Choroid plexus epithelial cell (primary cell): ENCODE data around the gene TTLL8.

Experiments
- DNase-seq: peaks from one replicate; pipeline ENCODE4 v3.0.0-alpha.2; 2010; ENCODE audit warnings: low read depth
- H3K4me3 ChIP-seq: 2 replicates; pipeline ENCODE4 v1.5.1; 2011; ENCODE audit warnings: low read depth, mild to moderate bottlenecking, control low read depth, low read length, moderate library complexity
- TF ChIP-seq, protein P1 (sequence below): conservative IDR thresholded peaks from 2 replicates; pipeline ENCODE4 v1.5.1; 2011; ENCODE audit warnings: low read depth, mild to moderate bottlenecking, control low read depth, inconsistent platforms, low read length, moderate library complexity

The TTLL8 gene

DNA sequence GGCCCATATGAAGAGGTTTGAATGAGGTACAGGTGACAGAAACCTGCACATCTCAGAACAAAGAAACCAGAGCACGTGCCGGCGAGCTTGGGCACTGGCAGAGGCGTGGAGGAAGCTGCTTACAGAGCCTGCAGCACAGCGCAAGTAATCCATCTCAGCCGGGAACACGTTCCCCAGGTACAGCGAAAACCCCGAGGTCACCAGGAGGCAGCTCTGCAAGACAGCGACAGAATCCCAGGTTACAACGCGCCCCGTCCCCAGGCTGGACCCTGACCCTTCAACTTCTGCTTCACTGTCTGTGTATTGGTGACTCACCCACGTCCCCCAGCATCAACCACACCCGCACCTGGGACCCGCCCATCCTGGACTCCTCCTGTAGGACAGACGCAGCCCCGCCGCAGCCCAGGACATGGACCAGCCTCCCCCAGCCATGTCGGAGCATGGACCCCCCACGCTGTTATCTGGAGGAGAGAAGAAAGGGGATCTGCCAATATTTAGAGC lies 24.9 kb upstream of the TTLL8 start:
- no peak for DNase-seq
- TF ChIP-seq, protein P1, sequence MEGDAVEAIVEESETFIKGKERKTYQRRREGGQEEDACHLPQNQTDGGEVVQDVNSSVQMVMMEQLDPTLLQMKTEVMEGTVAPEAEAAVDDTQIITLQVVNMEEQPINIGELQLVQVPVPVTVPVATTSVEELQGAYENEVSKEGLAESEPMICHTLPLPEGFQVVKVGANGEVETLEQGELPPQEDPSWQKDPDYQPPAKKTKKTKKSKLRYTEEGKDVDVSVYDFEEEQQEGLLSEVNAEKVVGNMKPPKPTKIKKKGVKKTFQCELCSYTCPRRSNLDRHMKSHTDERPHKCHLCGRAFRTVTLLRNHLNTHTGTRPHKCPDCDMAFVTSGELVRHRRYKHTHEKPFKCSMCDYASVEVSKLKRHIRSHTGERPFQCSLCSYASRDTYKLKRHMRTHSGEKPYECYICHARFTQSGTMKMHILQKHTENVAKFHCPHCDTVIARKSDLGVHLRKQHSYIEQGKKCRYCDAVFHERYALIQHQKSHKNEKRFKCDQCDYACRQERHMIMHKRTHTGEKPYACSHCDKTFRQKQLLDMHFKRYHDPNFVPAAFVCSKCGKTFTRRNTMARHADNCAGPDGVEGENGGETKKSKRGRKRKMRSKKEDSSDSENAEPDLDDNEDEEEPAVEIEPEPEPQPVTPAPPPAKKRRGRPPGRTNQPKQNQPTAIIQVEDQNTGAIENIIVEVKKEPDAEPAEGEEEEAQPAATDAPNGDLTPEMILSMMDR: no peak
- H3K4me3 ChIP-seq: no peak overlapping the region

GRCh38 chr22:50082197-50082715 lies 24.2 kb upstream of the TTLL8 start:
- no peak overlapping the region for H3K4me3 ChIP-seq
- no peak for DNase-seq
- TF ChIP-seq, protein P1: no peak

DNA sequence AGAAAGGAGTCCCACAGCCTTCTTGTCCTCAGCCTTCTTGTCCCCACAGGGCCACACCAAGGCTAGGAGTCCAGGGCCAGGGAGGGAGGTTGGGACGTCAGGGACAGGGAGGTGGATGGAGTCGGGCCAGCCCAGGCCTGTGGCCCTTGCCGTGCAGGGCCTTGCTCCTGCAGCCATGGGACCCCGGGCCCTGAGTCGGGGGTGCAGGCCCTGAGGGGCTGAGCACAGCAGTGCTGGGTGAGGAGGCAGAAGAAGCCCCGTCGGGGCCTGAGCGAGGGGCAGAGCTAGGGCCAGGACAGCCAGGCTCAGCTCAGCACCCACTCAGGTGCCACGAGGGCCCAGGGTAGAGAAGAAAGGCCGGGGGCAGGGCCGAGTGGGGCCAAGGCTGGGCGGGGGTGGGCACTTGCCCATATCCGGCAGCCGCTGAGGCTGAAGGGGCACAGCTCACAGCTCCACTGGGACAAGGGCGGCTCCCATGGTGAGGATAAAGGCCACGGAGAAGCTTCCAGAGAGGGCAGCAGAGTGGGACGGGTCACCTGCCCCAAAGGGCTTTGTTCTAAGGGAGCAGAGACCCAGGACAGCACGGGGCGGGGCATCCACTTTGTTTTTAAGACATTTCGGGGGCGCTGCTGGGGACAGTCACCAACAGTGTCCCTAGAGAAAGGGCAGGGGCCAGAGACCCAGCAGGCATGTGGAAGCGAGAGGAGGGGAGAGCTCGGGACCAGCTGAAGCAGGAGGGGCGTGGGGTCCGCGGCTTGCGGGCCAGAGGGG lies 23.5 kb upstream of the TTLL8 start:
- DNase-seq: no peak
- TF ChIP-seq, protein P1: no peak
- H3K4me3 ChIP-seq: no peak overlapping the region

- DNase-seq: no peak
- TF ChIP-seq, protein P1: no peak
- H3K4me3 ChIP-seq: no peak overlapping the region
Observed at GRCh38 chr22:50080077-50080465, 22.0 kb upstream of the TTLL8 start.

- TF ChIP-seq, protein P1: no peak
- DNase-seq: no peak
Observed at GRCh38 chr22:50078761-50079160, 20.7 kb upstream of the TTLL8 start.

GRCh38 chr22:50078246-50078645 lies 20.1 kb upstream of the TTLL8 start:
- DNase-seq: no peak
- TF ChIP-seq, protein P1: no peak
- no peak overlapping the region for H3K4me3 ChIP-seq

More at GRCh38 chr22:50078761-50079160, 20.7 kb upstream of the TTLL8 start:
- no peak overlapping the region for H3K4me3 ChIP-seq
